Cardiac fibroblast (primary cell): ENCODE measurements around the gene SF3A1.
A peak's percentile ranks its signal among the peaks of the same experiment; 100 is the strongest.

Source experiments
- DNase-seq, 2 donors: peaks; one replicate each; pipeline versions ENCODE4 v3.0.0 to v3.0.0-alpha.2; 2010; ENCODE audit warnings: low read depth in 2 of 2
- H3K4me3 ChIP-seq, 2 donors: replicated peaks in 1 of 2; 1 replicate in 1 of 2; 2 replicates in 1 of 2; pipeline ENCODE4 v1.5.1; 2011; ENCODE audit warnings: low read depth in 2 of 2, low read length in 2 of 2, mild to moderate bottlenecking in 2 of 2, moderate library complexity in 1 of 2
- CTCF ChIP-seq: IDR thresholded peaks from one replicate; pipeline ENCODE4 v1.5.1; 2011; ENCODE audit warnings: low read depth, mild to moderate bottlenecking, low read length, inconsistent platforms

The SF3A1 gene

GRCh38 chr22:30361916-30362650 lies 5.4 kb upstream of the SF3A1 start:
- DNase-seq: no peak
- H3K4me3 ChIP-seq: no peak overlapping the region
- TF ChIP-seq CTCF: no peak

GRCh38 chr22:30358541-30358940 lies 1.8 kb upstream of the SF3A1 start:
- no peak for TF ChIP-seq CTCF
- no peak overlapping the region for H3K4me3 ChIP-seq
- no peak for DNase-seq

GRCh38 chr22:30357650-30358215 lies 1.0 kb upstream of the SF3A1 start:
- TF ChIP-seq CTCF: no peak
- DNase-seq: no peak
- H3K4me3 ChIP-seq: peak overlapping the region in 1 of 2 donors; percentile 85

GRCh38 chr22:30357236-30357570 lies 509 bp upstream of the SF3A1 start:
- TF ChIP-seq CTCF: no peak
- DNase-seq: no peak
- H3K4me3 ChIP-seq: peak overlapping the region; percentile 85 to 86

- no peak overlapping the region for H3K4me3 ChIP-seq
- TF ChIP-seq CTCF: no peak
- DNase-seq: no peak
These were observed 2.0 kb downstream of the SF3A1 start for GRCh38 chr22:30354644-30355043.

GRCh38 chr22:30351226-30351625 lies 5.5 kb downstream of the SF3A1 start:
- TF ChIP-seq CTCF: no peak
- no peak for DNase-seq
- no peak overlapping the region for H3K4me3 ChIP-seq
